Astrocyte (in vitro differentiated cells and primary cell): Measurements from ENCODE around the gene RPS10.

Source experiments
- CTCF ChIP-seq: IDR thresholded peaks from 2 replicates; pipeline ENCODE4 v1.5.1; 2011; ENCODE audit warnings: low read depth, mild to moderate bottlenecking, inconsistent platforms, low read length, moderate library complexity; ENCODE audit not compliant: insufficient read depth
- EZH2 ChIP-seq: IDR thresholded peaks from 2 replicates; pipeline ENCODE4 v1.6.1; 2012; ENCODE audit warnings: mild to moderate bottlenecking, low read length, inconsistent platforms; ENCODE audit not compliant: insufficient read depth

DNA sequence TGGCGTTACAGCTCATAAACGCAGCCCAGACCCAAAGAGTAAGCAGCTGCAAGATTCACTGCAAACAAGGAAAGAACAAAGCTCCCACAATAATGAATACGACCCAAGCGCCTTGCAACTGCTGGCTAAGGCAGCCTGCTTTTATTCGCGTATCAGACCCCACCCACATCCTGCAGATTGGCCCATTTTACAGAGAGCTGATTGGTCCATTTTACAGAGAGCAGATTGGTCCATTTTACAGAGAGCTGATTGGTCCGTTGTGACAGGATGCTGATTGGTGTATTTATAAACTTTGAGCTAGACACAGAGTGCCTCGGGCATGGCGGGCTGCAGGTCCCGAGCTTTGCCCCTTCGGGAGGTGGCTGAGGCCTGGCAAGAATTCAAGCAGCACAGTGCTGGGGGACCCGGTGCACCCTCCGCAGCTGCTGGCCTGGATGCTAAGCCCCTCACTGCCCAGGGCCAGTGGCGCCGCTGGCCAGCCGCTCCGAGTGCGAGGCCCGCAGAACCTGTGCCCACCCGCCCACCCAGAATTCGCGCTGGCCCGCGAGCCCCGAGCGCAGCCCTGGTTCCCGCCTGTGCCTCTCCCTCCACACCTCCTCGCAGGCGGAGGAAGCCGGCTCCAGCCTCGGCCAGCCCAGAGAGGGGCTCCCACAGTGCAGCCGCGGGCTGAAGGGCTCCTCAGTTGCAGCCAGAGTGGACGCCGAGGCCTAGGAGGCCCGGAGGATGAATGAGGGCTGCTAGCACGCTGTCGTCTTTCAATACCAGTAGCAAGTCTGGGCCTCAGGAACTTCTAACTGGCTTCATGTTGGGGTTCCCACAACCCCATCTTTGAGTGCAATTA lies 11.2 kb upstream of the RPS10 start:
- TF ChIP-seq EZH2 = no peak
- no peak for TF ChIP-seq CTCF
